Natural killer cell (primary cell): Measurements from ENCODE around the gene SLC41A3. TPM values are rescaled to one million over a fixed set of nuclear protein-coding genes. Genes with fewer than 3 reads are reported as not detected.

ENCODE experiments used
- ATAC-seq, 3 donors: fragments of 150-1000 bp in 2 of 3; fragments of 200-7000 bp in 1 of 3; cut with Tn5 transposase; 1 replicate in 1 of 3; 2 replicates in 2 of 3; pipeline ENCODE4 v1.10.0; 2021; ENCODE audit warnings: mild to moderate bottlenecking in 2 of 3, moderate library complexity in 2 of 3
- DNase-seq, 2 donors: peaks; one replicate each; pipeline versions ENCODE4 v3.0.0 to v3.0.0-alpha.2; 2013 to 2021; ENCODE audit warnings: mixed read lengths in 1 of 2
- H3K27ac ChIP-seq: one replicate; pipeline ENCODE4 v1.5.1; 2013; ENCODE audit warnings: mild to moderate bottlenecking, low read length
- H3K27me3 ChIP-seq: one replicate; pipeline ENCODE4 v1.6.1; 2013; ENCODE audit warnings: low read length; ENCODE audit not compliant: control insufficient read depth, insufficient read depth
- H3K36me3 ChIP-seq: one replicate; pipeline ENCODE4 v1.6.1; 2013; ENCODE audit warnings: low read length; ENCODE audit not compliant: control insufficient read depth, insufficient read depth
- H3K4me1 ChIP-seq: one replicate; pipeline ENCODE4 v1.6.1; 2013; ENCODE audit warnings: low read length; ENCODE audit not compliant: control insufficient read depth, insufficient read depth
- H3K4me3 ChIP-seq: one replicate; pipeline ENCODE4 v1.5.1; 2013; ENCODE audit warnings: low read length
- H3K9me3 ChIP-seq: one replicate; pipeline ENCODE4 v1.6.1; 2013; ENCODE audit warnings: low read length; ENCODE audit not compliant: control insufficient read depth, insufficient read depth
- H3K27ac Mint-ChIP-seq, 2 donors: one replicate each; pipeline ENCODE4 v1.8.0; 2022; ENCODE audit warnings: mild to moderate bottlenecking in 2 of 2, mixed read lengths in 2 of 2, moderate library complexity in 1 of 2
- H3K27me3 Mint-ChIP-seq, 2 donors: one replicate each; pipeline ENCODE4 v1.8.0; 2022; ENCODE audit warnings: low read depth in 2 of 2, mixed read lengths in 2 of 2
- H3K36me3 Mint-ChIP-seq: one replicate; pipeline ENCODE4 v1.8.0; 2022; ENCODE audit warnings: mixed read lengths
- H3K4me1 Mint-ChIP-seq, 2 donors: one replicate each; pipeline ENCODE4 v1.8.0; 2022; ENCODE audit warnings: mixed read lengths in 2 of 2
- H3K4me3 Mint-ChIP-seq: one replicate; pipeline ENCODE4 v1.8.0; 2022; ENCODE audit warnings: mild to moderate bottlenecking, moderate library complexity, mixed read lengths
- H3K9me3 Mint-ChIP-seq, 2 donors: one replicate each; pipeline ENCODE4 v1.8.0; 2022; ENCODE audit warnings: mixed read lengths in 2 of 2
- WGBS: methylation state at CpG from one replicate; pipeline ENCODE4 v1.1.7; 2013; ENCODE audit warnings: missing lambda C conversion rate; ENCODE audit not compliant: insufficient coverage; 5-methylcytosine and 5-hydroxymethylcytosine counted together
- intact Hi-C: fragments of 100-400 bp; cut with micrococcal nuclease; formaldehyde crosslinking; loops from one replicate; pipeline ENCODE4 v1.14.2; 2022
- total RNA-seq, 4 donors: library from RNA; stranded (reverse); fragments of 120-200 nt in 1 of 4; gene quantifications; one replicate each; pipeline versions ENCODE4 v1.2.3 to v1.2.4, GENCODE V29; 2013 to 2022
- TF ChIP-seq, protein P1 (sequence below): fragments of 200-600 bp; IDR thresholded peaks from one replicate; pipeline ENCODE4 v1.8.0; 2022; ENCODE audit warnings: antibody characterized with exemption

SLC41A3 gene
- total RNA-seq, 3 donors from 2014 or later (not counting 1 experiment from before 2014, with no cell fraction given), result 24.2 to 29.6 (median 27.1) TPM

DNA sequence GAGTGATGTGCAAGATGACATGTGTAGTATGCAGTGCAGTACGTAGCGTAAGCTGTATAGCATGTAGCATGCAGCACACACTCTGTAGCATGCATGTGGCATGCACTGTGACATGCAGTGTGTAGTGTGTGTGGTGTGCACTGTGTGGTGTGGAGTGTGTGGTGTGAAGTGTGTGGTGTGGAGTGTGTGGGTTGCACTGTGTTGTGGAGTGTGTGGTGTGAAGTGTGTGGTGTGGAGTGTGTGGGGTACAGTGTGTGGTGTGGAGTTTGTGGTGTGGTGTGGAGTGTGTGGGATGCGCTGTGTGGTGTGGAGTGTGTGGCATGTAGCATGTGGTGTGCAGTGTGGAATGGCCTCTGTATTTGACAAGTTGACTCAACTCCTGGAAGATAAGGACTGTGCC is 75.7 kb downstream of the SLC41A3 start:
- peak in 1 of 3 donors; percentile 19 for ATAC-seq
- Histone ChIP-seq H3K36me3 (peaks cover 22% of the 10 kb centered on the region), H3K4me3 (no peak overlapping the region), H3K4me1 (no peaks in the 10 kb centered on the region), H3K27ac (no peak overlapping the region), H3K9me3 (peaks cover 3% of the 10 kb centered on the region), H3K27me3 (no peaks in the 10 kb centered on the region)
- Mint-ChIP-seq H3K4me3 (no peak overlapping the region), H3K9me3 (no peaks in the 10 kb centered on the region), H3K27me3 (no peaks in the 10 kb centered on the region), H3K36me3 (peaks cover 9% of the 10 kb centered on the region), H3K4me1 (no peaks in the 10 kb centered on the region), H3K27ac (no peak overlapping the region)
- WGBS, result 93% methylated on average over 3 of the region's 3 CpGs
- TF ChIP-seq, protein P1, sequence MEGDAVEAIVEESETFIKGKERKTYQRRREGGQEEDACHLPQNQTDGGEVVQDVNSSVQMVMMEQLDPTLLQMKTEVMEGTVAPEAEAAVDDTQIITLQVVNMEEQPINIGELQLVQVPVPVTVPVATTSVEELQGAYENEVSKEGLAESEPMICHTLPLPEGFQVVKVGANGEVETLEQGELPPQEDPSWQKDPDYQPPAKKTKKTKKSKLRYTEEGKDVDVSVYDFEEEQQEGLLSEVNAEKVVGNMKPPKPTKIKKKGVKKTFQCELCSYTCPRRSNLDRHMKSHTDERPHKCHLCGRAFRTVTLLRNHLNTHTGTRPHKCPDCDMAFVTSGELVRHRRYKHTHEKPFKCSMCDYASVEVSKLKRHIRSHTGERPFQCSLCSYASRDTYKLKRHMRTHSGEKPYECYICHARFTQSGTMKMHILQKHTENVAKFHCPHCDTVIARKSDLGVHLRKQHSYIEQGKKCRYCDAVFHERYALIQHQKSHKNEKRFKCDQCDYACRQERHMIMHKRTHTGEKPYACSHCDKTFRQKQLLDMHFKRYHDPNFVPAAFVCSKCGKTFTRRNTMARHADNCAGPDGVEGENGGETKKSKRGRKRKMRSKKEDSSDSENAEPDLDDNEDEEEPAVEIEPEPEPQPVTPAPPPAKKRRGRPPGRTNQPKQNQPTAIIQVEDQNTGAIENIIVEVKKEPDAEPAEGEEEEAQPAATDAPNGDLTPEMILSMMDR, result no peak
- DNase-seq, result no peak
- intact Hi-C loops, result no loop called here

DNA sequence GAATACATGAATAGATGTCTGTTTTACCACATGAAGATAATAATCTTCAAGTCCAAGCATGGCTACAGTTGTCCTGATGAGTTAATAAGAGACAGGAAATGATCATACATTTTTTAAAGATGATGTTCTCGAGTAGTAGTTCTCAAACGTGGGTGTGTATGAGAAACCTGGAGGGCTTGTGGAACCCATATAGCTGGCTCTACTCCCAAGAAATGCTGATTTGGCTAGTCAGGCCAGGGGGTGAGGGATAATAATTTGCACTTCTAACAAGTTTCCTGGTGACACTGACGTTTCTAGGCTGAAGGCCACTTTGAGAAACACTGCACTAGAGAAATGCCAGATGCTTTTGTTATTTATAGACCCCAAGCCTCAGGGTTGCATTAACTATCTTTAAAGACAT is 78.0 kb downstream of the SLC41A3 start:
- peaks cover 22% of the 10 kb centered on the region for H3K36me3 ChIP-seq
- Mint-ChIP-seq H3K4me3 (no peak overlapping the region), H3K36me3 (peaks cover 11% of the 10 kb centered on the region), H3K9me3 (peaks cover 6 to 8% of the 10 kb centered on the region in 2 donors), H3K27me3 (no peaks in the 10 kb centered on the region), H3K27ac (no peak overlapping the region), H3K4me1 (no peaks in the 10 kb centered on the region)
- H3K27ac ChIP-seq, result no peak overlapping the region
- DNase-seq (no peak), ATAC-seq (no peak)
- no peaks in the 10 kb centered on the region for H3K4me1 ChIP-seq
- H3K9me3 ChIP-seq, result peaks cover 4% of the 10 kb centered on the region
- intact Hi-C loops, result no loop called here
- TF ChIP-seq, protein P1, result no peak
- H3K27me3 ChIP-seq, result no peaks in the 10 kb centered on the region
- 42% methylated on average over 3 of the region's 3 CpGs for WGBS
- no peak overlapping the region for H3K4me3 ChIP-seq

GRCh38 chr3:126004692-126005091 is 79.2 kb downstream of the SLC41A3 start:
- 96% methylated on average over 7 of the region's 7 CpGs for WGBS
- Mint-ChIP-seq H3K27me3 (no peaks in the 10 kb centered on the region), H3K4me1 (no peaks in the 10 kb centered on the region), H3K27ac (no peak overlapping the region), H3K4me3 (no peak overlapping the region), H3K36me3 (peaks cover 8% of the 10 kb centered on the region), H3K9me3 (peaks cover 8% of the 10 kb centered on the region in 2 donors)
- intact Hi-C loops, result no loop called here
- TF ChIP-seq, protein P1, result no peak
- Histone ChIP-seq H3K4me1 (no peaks in the 10 kb centered on the region), H3K36me3 (peaks cover 22% of the 10 kb centered on the region), H3K9me3 (peaks cover 4% of the 10 kb centered on the region), H3K4me3 (no peak overlapping the region), H3K27ac (no peak overlapping the region), H3K27me3 (no peaks in the 10 kb centered on the region)
- ATAC-seq (no peak), DNase-seq (no peak)

DNA sequence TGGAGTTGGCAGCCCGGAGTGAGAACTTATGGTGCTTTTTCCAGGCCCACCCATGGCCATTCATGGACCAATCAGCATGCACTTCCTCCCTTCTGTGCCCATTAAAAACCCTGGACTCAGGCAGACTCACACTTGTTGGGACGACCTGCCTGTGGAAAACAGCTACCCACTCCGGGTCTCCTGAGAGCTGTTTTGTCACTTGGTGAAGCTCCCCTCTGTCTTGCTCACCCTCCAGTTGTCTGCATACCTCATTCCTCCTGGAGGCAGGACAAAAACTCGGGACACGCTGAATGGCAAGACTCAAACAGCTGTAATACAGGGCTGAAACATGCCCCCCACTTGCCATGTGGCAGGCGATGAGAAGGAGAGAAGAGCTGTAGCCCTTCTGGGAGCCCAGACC is 79.7 kb downstream of the SLC41A3 start:
- intact Hi-C loops, result no loop called here
- ATAC-seq (no peak), DNase-seq (no peak)
- TF ChIP-seq, protein P1, result no peak
- H3K27ac Mint-ChIP-seq, result no peak overlapping the region
- peaks cover 22% of the 10 kb centered on the region for H3K36me3 ChIP-seq
- H3K27ac ChIP-seq, result no peak overlapping the region
- peaks cover 0 to 5% of the 10 kb centered on the region in 2 donors for H3K27me3 Mint-ChIP-seq
- no peaks in the 10 kb centered on the region for H3K4me1 ChIP-seq
- H3K4me1 Mint-ChIP-seq, result no peaks in the 10 kb centered on the region
- no peak overlapping the region for H3K4me3 Mint-ChIP-seq
- peaks cover 13% of the 10 kb centered on the region for H3K36me3 Mint-ChIP-seq
- no peaks in the 10 kb centered on the region for H3K27me3 ChIP-seq
- 97% methylated on average over 6 of the region's 6 CpGs for WGBS
- no peak overlapping the region for H3K4me3 ChIP-seq
- peaks cover 4% of the 10 kb centered on the region for H3K9me3 ChIP-seq
- H3K9me3 Mint-ChIP-seq, result peaks cover 11 to 13% of the 10 kb centered on the region in 2 donors
